ENCODE measurements around the gene DOCK4.

Gene DOCK4

GRCh38 chr7:112079122-112079521 lies 127.1 kb downstream of the DOCK4 start:
- no peak for DNase-seq (ENCODE audit: low read depth in 2 of 2)

- no peak for DNase-seq (ENCODE audit: low read depth in 2 of 2)
Observed at GRCh38 chr7:112076324-112076723, 129.9 kb downstream of the DOCK4 start.

GRCh38 chr7:112074464-112074863 lies 131.7 kb downstream of the DOCK4 start:
- no peak for DNase-seq (ENCODE audit: low read depth in 2 of 2)

- DNase-seq (ENCODE audit: low read depth in 2 of 2), result no peak
Observed at GRCh38 chr7:112073530-112073929, 132.7 kb downstream of the DOCK4 start.

DNA sequence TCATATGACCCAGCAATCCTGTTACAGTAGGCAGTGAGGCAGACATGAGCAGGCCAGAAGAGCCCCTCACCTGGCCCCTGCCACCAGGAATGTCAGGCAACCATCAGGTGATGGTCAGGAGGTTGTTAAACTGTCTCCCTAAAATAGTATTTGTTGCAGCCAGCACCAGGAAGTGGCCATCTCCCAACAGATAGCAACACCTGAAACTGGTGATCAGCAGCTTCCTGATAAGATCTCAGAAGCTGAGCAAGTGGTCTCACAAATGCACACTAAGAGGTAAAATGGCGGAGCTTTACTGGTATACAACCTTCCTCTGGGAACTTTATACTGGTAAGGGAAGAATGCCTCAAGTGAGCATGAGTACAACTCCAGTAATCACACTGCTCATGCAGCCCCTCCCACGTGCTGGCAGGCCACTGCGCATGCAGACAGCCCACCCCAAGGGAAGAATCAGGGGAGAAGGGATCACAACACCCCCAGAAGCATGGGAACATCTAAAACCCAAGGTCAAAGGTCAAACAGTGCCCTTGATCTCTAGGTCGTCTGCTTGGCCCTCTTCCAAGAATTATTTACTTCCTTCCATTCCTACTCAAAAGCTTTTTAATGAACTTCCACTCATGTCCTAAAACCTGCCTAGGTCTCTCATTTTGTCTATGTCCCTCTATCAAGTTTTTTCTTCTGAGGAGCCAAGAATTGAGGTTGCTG lies 133.5 kb downstream of the DOCK4 start:
- no peak for DNase-seq (ENCODE audit: low read depth in 2 of 2)

GRCh38 chr7:112071856-112072255 lies 134.3 kb downstream of the DOCK4 start:
- no peak for DNase-seq (ENCODE audit: low read depth in 2 of 2)

DNA sequence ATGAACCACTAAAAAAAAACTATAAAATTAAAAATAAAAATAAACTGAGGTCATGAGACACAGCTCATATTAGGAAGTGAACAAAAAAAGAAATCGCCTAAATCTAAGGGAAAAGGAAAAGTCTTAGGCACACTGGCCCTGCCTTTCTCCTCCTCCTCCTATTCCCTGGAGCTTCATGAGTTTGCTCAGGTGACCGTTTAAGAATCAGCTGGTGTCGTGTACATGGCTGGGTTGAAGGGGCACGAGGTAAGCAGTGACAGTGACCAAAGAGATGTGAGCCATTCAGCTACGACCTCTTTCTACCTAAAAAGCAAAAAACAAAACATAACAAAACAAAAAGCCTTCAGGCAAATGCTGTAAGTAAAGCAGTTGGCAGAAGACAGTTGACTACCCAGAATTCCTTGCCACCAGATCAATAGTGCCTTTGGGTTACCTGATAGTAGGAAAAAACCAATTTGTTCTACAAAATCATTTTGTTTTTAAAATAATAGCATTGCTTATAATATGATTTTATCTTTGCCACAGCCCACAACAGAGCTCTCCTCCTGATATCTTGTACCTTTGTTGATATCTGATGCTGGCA lies 135.4 kb downstream of the DOCK4 start:
- DNase-seq (ENCODE audit: low read depth in 2 of 2), result no peak

DNA sequence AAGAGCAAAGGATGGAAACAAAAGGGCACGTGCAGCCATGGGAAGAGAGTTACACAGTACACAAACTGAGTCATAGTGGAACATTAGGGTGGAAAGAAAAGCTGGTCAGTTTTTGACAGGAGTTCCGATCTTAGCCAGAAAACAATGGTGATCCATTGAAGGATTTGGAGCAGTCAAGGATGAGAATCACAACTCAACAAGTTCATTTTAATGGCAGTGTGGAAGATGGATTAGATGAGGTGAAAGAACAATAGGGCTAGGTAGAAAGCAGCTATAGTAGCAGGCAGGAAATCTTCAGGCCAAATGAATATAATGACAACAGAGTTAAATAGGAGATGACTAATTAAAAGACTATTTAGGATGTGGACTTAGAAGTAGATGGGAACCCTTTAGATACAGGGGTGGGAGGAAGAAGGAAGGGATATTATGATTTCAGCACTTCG lies 136.3 kb downstream of the DOCK4 start:
- DNase-seq (ENCODE audit: low read depth in 2 of 2), result no peak

DNA sequence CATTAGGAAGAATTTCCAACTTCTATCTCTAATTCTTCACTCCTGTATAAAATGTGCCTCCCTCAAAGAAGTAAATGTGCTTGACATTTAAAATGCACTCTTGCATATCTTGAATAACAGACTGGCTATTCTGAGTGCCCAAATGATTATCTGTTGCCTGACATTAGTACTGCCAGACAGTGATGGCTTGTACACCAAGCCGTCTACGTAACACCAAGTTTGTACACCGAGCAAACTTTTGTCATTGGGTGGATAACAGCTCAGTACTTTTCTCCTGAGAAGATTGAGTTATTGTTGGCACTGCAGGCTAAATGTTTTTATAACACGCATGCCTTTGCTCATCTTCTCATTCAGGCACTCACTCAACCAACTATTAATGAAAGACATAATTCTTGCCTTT lies 137.2 kb downstream of the DOCK4 start:
- no peak for DNase-seq (ENCODE audit: low read depth in 2 of 2)

GRCh38 chr7:112067632-112068540 lies 138.3 kb downstream of the DOCK4 start:
- no peak for DNase-seq (ENCODE audit: low read depth in 2 of 2)

GRCh38 chr7:112067200-112067599 lies 139.0 kb downstream of the DOCK4 start:
- DNase-seq (ENCODE audit: low read depth in 2 of 2), result no peak

GRCh38 chr7:112065758-112066157 lies 140.4 kb downstream of the DOCK4 start:
- no peak for DNase-seq (ENCODE audit: low read depth in 2 of 2)

DNA sequence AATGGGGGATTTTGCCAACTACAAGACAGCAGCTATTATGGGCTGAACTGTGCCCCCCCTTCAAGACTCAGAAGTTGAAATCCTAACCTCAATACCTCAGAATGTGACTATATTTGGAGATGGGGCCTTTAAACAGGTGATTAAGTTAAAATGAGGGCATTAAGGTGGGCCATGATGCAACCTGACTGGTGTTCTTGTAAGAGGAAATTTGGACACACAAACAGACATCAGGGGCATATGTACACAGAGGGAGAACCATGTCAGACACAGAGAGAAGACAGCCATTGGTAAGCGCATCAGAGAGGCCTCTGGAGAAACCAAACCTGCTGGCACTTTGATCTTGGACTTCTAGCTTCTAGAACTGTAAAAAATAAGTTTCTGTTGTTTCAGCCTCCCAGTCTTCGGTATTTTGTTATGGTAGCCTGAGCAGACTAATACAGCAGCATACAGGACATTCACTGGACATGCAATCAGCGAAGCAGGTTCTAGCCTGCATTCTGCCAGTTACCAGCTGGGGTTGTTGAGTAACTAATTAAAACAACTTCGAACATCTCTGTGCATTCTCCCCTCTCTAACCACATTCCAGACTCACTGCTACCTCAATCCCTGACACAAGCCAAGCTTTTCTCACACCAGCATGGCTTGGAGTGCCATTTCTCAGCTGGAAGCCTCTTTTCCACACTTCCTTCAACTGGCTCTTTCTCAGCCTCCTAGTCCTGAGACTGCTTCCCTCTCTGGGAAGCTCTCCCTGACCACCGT lies 141.4 kb downstream of the DOCK4 start:
- DNase-seq (ENCODE audit: low read depth in 2 of 2), result no peak

DNA sequence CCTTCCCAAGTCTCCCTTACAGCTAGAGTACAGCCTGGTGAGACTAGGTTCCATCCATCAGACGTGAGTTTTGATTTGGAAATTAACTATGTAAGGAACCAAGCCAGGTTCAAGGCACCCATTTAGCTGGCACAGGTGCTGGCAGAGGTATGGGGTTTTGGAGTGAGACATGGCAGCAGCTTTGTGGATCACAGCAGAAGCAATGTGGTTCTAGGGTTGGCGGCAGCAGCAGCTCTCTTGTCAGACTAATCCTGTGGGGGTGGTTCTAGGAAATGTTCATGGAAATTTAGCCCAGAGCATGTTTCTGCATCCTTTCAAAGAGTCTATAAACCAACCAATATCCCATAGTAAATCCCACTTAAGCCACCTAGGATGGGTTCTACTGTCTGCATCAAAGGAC lies 142.2 kb downstream of the DOCK4 start:
- DNase-seq (ENCODE audit: low read depth in 2 of 2), result no peak

GRCh38 chr7:112061051-112061450 lies 145.1 kb downstream of the DOCK4 start:
- no peak for DNase-seq (ENCODE audit: low read depth in 2 of 2)

GRCh38 chr7:112060625-112061024 lies 145.6 kb downstream of the DOCK4 start:
- DNase-seq (ENCODE audit: low read depth in 2 of 2), result no peak

GRCh38 chr7:112059675-112060074 lies 146.5 kb downstream of the DOCK4 start:
- no peak for DNase-seq (ENCODE audit: low read depth in 2 of 2)

- no peak for DNase-seq (ENCODE audit: low read depth in 2 of 2)
Observed at GRCh38 chr7:112058686-112059085, 147.5 kb downstream of the DOCK4 start.

- DNase-seq (ENCODE audit: low read depth in 2 of 2), result no peak
Observed at GRCh38 chr7:112056409-112056808, 149.8 kb downstream of the DOCK4 start.

GRCh38 chr7:112053737-112054069 lies 152.5 kb downstream of the DOCK4 start:
- no peak for DNase-seq (ENCODE audit: low read depth in 2 of 2)

DNA sequence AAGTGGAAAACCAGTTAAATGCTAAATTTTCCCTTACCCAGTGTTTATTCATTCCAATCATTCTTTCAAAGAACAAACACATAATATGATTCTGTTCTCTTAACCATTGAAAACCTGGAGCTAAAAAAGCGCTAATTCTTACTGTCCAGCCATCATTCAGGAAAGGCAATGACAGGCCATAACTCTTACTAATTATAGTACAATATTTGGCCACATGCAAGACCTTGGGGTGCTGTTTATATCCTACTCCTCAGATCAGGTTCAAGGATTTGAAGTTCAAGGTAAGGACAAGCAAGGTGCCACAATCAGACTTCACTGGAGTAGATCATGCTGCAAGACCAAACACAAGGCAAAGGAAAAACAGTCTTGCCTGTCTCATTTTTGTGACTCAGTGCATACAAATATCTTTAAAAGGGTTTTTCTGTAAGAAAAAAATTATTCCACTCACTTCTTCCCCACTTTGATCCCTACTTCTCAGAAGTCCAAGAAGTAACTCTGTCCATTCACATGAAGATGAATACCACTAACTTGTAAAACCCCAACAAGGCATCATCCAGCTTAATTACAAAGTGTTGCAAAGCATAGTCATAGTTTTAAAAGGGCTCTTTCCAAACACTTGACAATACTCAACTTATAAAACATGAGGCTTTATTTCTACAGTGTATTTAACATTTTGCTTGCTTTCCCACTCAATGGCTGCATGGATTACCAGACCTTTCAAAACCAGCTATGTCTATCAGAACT lies 153.0 kb downstream of the DOCK4 start:
- DNase-seq (ENCODE audit: low read depth in 2 of 2), result no peak
